ENCODE results near the gene PPP1R18. TPM values are rescaled to one million over a fixed set of nuclear protein-coding genes. Genes with fewer than 3 reads are reported as not detected.

Gene PPP1R18
- total RNA-seq, 1 experiment from 2014 or later, result 48.2 TPM

- Histone ChIP-seq H3K27me3 (ENCODE audit: control insufficient read depth, insufficient read depth, low read length) (no peaks in the 10 kb centered on the region), H3K4me3 (ENCODE audit: insufficient read depth, low read depth, low read length) (no peak overlapping the region), H3K36me3 (replicated peaks; ENCODE audit: control insufficient read depth, insufficient read depth, low read length) (peaks cover 36% of the 10 kb centered on the region)
- DNase-seq, result no peak
Measured at GRCh38 chr6:30709101-30709868, 22.8 kb upstream of the PPP1R18 start.

GRCh38 chr6:30707281-30707850 lies 20.9 kb upstream of the PPP1R18 start:
- Histone ChIP-seq H3K36me3 (replicated peaks; ENCODE audit: control insufficient read depth, insufficient read depth, low read length) (peaks cover 40% of the 10 kb centered on the region), H3K4me3 (ENCODE audit: insufficient read depth, low read depth, low read length) (no peak overlapping the region), H3K27me3 (ENCODE audit: control insufficient read depth, insufficient read depth, low read length) (no peaks in the 10 kb centered on the region)
- DNase-seq, result no peak

- no peaks in the 10 kb centered on the region for H3K27me3 ChIP-seq (ENCODE audit: control insufficient read depth, insufficient read depth, low read length)
- DNase-seq, result no peak
- peaks cover 24% of the 10 kb centered on the region for H3K36me3 ChIP-seq (replicated peaks; ENCODE audit: control insufficient read depth, insufficient read depth, low read length)
- H3K4me3 ChIP-seq (ENCODE audit: insufficient read depth, low read depth, low read length), result no peak overlapping the region
Measured at GRCh38 chr6:30705620-30706019, 19.2 kb upstream of the PPP1R18 start.

GRCh38 chr6:30703821-30704220 lies 17.4 kb upstream of the PPP1R18 start:
- Histone ChIP-seq H3K36me3 (replicated peaks; ENCODE audit: control insufficient read depth, insufficient read depth, low read length) (peaks cover 26% of the 10 kb centered on the region), H3K27me3 (ENCODE audit: control insufficient read depth, insufficient read depth, low read length) (no peaks in the 10 kb centered on the region), H3K4me3 (ENCODE audit: insufficient read depth, low read depth, low read length) (no peak overlapping the region)
- no peak for DNase-seq

GRCh38 chr6:30703011-30703410 lies 16.6 kb upstream of the PPP1R18 start:
- no peaks in the 10 kb centered on the region for H3K27me3 ChIP-seq (ENCODE audit: control insufficient read depth, insufficient read depth, low read length)
- no peak for DNase-seq
- H3K36me3 ChIP-seq (replicated peaks; ENCODE audit: control insufficient read depth, insufficient read depth, low read length), result peaks cover 26% of the 10 kb centered on the region
- no peak overlapping the region for H3K4me3 ChIP-seq (ENCODE audit: insufficient read depth, low read depth, low read length)

- peaks cover 20% of the 10 kb centered on the region for H3K36me3 ChIP-seq (replicated peaks; ENCODE audit: control insufficient read depth, insufficient read depth, low read length)
- no peak overlapping the region for H3K4me3 ChIP-seq (ENCODE audit: insufficient read depth, low read depth, low read length)
- DNase-seq, result no peak
Measured at GRCh38 chr6:30700340-30700739, 13.9 kb upstream of the PPP1R18 start.

GRCh38 chr6:30696432-30696831 lies 10.0 kb upstream of the PPP1R18 start:
- H3K36me3 ChIP-seq (replicated peaks; ENCODE audit: control insufficient read depth, insufficient read depth, low read length), result peaks cover 3% of the 10 kb centered on the region; the same call in 1 of the 2 replicates
- no peak overlapping the region for H3K4me3 ChIP-seq (ENCODE audit: insufficient read depth, low read depth, low read length)
- no peak for DNase-seq
- H3K27me3 ChIP-seq (ENCODE audit: control insufficient read depth, insufficient read depth, low read length), result no peaks in the 10 kb centered on the region

More at GRCh38 chr6:30700340-30700739, 13.9 kb upstream of the PPP1R18 start:
- no peaks in the 10 kb centered on the region for H3K27me3 ChIP-seq (ENCODE audit: control insufficient read depth, insufficient read depth, low read length)

GRCh38 chr6:30691208-30691847 lies 4.9 kb upstream of the PPP1R18 start:
- Histone ChIP-seq H3K36me3 (replicated peaks; ENCODE audit: control insufficient read depth, insufficient read depth, low read length) (no peaks in the 10 kb centered on the region), H3K4me3 (ENCODE audit: insufficient read depth, low read depth, low read length) (peak overlapping the region; percentile 52), H3K27me3 (ENCODE audit: control insufficient read depth, insufficient read depth, low read length) (no peaks in the 10 kb centered on the region)
- DNase-seq, result peak; percentile 64

- Histone ChIP-seq H3K27me3 (ENCODE audit: control insufficient read depth, insufficient read depth, low read length) (no peaks in the 10 kb centered on the region), H3K4me3 (ENCODE audit: insufficient read depth, low read depth, low read length) (peak within 1 kb of the TSS; percentile 52), H3K36me3 (replicated peaks; ENCODE audit: control insufficient read depth, insufficient read depth, low read length) (no peaks in the 10 kb centered on the region)
- peak; percentile 97 for DNase-seq
Measured at GRCh38 chr6:30690403-30691207, 4.2 kb upstream of the PPP1R18 start, which contains the start of gene NRM. TSS of gene NRM (minus strand) at chr6:30690984. CDS start at chr6:30690974, 10 bp downstream.

GRCh38 chr6:30689985-30690384 lies 3.5 kb upstream of the PPP1R18 start:
- Histone ChIP-seq H3K4me3 (ENCODE audit: insufficient read depth, low read depth, low read length) (peak overlapping the region; percentile 52), H3K27me3 (ENCODE audit: control insufficient read depth, insufficient read depth, low read length) (no peaks in the 10 kb centered on the region), H3K36me3 (replicated peaks; ENCODE audit: control insufficient read depth, insufficient read depth, low read length) (no peaks in the 10 kb centered on the region)
- DNase-seq, result no peak

- Histone ChIP-seq H3K27me3 (ENCODE audit: control insufficient read depth, insufficient read depth, low read length) (no peaks in the 10 kb centered on the region), H3K36me3 (replicated peaks; ENCODE audit: control insufficient read depth, insufficient read depth, low read length) (no peaks in the 10 kb centered on the region), H3K4me3 (ENCODE audit: insufficient read depth, low read depth, low read length) (no peak overlapping the region)
- DNase-seq, result no peak
Measured at GRCh38 chr6:30689022-30689865, 2.8 kb upstream of the PPP1R18 start.

- Histone ChIP-seq H3K27me3 (ENCODE audit: control insufficient read depth, insufficient read depth, low read length) (no peaks in the 10 kb centered on the region), H3K4me3 (ENCODE audit: insufficient read depth, low read depth, low read length) (no peak overlapping the region), H3K36me3 (replicated peaks; ENCODE audit: control insufficient read depth, insufficient read depth, low read length) (no peaks in the 10 kb centered on the region)
- DNase-seq, result no peak
Measured at GRCh38 chr6:30688569-30688968, 2.1 kb upstream of the PPP1R18 start.

- DNase-seq, result no peak
- no peaks in the 10 kb centered on the region for H3K36me3 ChIP-seq (replicated peaks; ENCODE audit: control insufficient read depth, insufficient read depth, low read length)
- H3K4me3 ChIP-seq (ENCODE audit: insufficient read depth, low read depth, low read length), result peak overlapping the region; percentile 86
Measured at GRCh38 chr6:30687659-30688431, 1.4 kb upstream of the PPP1R18 start.

More at GRCh38 chr6:30687659-30688431, 1.4 kb upstream of the PPP1R18 start:
- no peaks in the 10 kb centered on the region for H3K27me3 ChIP-seq (ENCODE audit: control insufficient read depth, insufficient read depth, low read length)

Data from H7 (cell line).